CD4-positive, alpha-beta T cell treated with Interleukin-15 for 1 hour (primary cell): ENCODE results near the gene TMX2.
A peak's percentile ranks its signal among the peaks of the same experiment; 100 is the strongest.
"Not testable (repeated sequence)": the region's sequence is repeated elsewhere in the genome, so short reads cannot be mapped to it uniquely, and the experiment has no call there.

Experiments used
- DNase-seq: peaks from one replicate; pipeline ENCODE4 v3.0.0-alpha.2; 2020

TMX2 gene, protein sequence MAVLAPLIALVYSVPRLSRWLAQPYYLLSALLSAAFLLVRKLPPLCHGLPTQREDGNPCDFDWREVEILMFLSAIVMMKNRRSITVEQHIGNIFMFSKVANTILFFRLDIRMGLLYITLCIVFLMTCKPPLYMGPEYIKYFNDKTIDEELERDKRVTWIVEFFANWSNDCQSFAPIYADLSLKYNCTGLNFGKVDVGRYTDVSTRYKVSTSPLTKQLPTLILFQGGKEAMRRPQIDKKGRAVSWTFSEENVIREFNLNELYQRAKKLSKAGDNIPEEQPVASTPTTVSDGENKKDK

GRCh38 chr11:57712256-57713150, at the start of gene TMX2:
Gene TMX2 (plus strand): TSS chr11:57712593. CDS start chr11:57712619, 26 bp downstream.
- DNase-seq = peak; percentile 95

DNA sequence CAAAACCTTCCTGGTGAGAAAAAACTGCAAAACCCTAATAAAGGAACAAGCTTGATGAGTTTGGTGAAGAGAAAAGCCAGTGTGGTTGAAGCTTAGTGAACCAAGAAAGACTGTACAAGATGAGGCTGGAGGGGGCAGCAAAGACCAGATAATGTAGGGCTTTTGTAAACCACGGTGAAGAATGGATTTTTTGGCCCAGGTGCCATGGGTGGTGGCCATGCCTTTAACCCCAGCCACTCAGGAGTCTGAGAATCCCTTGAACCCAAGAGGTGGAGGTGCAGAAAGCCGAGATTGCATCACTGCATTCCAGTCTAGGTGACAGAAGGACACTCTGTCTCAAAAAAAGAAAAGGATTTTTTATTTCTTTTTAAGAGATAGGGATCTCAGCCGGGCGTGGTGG, 49.5 kb upstream of the TMX2 start:
- no peak for DNase-seq

DNA sequence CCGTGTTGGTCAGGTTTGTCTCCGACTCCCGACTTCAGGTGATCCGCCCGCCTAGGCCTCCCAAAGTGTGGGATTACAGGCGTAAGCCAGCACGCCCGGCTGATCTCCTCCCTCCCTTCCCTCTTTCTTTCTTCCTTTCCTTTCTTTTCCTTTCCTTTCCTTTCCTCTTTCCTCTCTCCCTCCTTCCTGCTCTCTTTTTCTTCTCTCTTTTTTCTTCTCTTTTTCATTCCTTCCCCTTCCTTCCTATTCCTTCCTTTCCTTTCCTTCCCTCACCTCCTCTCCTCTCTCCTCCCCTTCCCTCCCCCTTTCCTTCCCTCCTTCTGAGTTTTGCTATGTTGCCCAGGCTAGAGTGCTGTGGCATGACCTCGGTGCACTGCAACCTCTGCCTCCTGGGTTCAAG, 48.4 kb upstream of the TMX2 start:
- no peak for DNase-seq

- DNase-seq = peak; percentile 98
Measured at GRCh38 chr11:57667117-57667735, 45.2 kb upstream of the TMX2 start.

DNA sequence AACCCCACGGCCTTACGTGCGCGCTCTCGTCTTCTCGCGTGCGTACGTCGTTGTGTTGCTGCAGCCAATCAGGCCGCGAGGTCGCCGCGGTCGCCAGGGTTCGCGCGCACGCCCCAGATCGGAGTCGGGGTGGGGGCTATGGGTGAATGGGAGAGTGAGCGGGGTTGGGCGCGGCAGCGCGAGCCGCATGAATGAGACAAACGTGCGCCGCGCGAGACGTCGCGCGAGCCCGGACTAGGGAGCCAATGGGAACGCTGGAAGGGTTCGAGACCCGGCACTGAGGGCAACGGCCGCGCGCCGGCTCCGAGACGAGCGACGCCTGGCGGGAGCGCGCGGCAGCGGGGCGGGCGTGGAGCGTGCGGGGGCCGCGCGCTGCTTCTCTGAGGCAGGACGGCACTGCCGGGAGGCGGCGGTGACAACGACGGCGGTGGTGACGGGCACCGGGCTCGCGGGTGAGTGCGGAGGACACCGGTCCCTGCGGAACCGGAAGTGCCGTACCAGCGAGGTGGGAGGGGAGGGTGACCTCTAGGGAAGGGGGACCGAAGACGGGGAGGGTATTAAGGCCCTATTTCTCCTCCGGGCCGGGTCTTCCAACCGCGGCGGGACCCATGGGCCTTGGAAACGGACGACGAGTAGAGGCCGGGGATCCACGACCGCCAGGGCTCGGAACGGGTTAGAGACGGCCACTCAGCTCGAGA, 44.5 kb upstream of the TMX2 start, which contains the start of gene ZDHHC5:
Gene ZDHHC5 (plus strand): TSS at position 379 of the 698 bp plus-strand sequence. CDS start 4,977 bp downstream, outside the sequence.
- DNase-seq = peak; percentile 99

GRCh38 chr11:57668434-57668782, 44.0 kb upstream of the TMX2 start:
- no peak for DNase-seq

DNA sequence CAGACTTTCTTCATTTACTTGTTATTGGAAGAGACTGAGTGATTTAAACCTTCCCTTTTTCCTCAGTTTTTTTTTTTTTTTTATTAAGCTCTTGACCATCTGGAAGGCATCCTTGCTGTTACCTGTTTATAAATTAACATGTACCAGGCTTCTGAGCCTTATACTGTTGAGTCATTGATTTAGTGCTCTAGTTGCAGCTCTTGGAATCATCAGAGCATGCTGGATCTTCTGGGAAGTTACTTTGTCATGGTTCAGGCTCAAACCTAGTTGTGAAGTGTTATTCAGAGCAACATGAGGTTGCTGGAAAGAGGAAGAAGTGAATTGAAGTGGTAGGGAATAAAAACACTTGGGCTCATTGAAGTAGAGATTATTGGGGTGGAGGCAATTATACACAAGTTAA, 38.1 kb upstream of the TMX2 start:
- DNase-seq = no peak

- no peak for DNase-seq
Measured at GRCh38 chr11:57675176-57675941, 37.0 kb upstream of the TMX2 start.

DNA sequence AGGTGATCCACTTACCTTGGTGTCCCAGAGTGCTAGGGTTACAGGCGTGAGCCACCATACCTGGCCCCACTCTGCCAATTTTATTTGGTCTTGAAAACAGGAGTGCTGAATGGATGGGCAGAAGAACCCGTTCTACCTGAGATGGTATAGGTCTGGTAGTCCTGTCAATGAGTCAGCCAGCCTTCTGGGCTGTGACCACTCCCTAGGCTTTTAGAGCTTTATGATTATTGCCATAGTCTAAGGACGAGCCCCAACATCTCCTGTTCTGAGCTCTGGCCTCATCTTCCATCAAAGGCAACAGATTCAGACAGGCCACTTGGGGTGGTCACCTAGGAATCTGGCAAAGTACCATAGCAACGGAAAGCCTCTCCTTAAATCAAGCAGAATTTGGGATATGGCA, 33.0 kb upstream of the TMX2 start:
- no peak for DNase-seq

DNA sequence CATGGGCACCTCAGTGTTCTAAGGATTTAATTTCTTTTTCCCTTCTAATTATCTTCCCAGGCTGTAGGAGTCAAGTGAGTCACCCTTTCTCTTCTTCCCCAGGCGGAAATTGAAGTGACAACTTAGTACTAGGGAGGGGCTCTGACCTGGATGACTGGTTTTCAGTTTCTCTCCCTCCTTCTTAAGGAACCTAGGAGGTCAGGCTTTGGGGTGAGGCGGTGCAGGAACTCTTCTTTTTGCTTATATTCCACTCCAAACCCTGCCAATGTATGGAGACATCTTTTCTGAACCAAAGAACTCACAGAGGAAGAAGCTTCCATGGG, 31.9 kb upstream of the TMX2 start:
- no peak for DNase-seq

GRCh38 chr11:57681168-57681567, 31.2 kb upstream of the TMX2 start:
- no peak for DNase-seq

- DNase-seq = not testable (repeated sequence)
Measured at GRCh38 chr11:57690474-57690873, 21.9 kb upstream of the TMX2 start.

- no peak for DNase-seq
Measured at GRCh38 chr11:57698843-57699365, 13.5 kb upstream of the TMX2 start.

DNA sequence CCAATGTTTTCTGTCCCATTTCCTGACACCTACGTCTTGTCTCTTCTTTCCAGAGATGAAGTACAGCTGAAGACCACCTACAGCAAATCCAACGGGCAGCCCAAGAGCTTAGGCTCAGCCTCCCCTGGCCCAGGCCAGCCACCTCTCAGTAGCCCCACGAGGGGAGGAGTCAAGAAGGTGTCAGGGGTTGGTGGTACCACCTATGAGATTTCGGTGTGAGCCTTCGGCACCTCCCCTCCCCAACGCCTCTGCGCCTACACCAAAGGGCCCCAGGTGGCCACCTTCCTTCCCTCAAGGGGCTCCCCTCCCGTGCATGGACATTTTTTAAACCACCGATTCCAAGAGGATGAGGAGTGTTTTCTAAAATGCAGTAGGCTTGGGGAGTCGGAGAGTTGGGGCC, 12.6 kb upstream of the TMX2 start:
- no peak for DNase-seq

GRCh38 chr11:57700425-57700824, 12.0 kb upstream of the TMX2 start:
- DNase-seq = no peak

DNA sequence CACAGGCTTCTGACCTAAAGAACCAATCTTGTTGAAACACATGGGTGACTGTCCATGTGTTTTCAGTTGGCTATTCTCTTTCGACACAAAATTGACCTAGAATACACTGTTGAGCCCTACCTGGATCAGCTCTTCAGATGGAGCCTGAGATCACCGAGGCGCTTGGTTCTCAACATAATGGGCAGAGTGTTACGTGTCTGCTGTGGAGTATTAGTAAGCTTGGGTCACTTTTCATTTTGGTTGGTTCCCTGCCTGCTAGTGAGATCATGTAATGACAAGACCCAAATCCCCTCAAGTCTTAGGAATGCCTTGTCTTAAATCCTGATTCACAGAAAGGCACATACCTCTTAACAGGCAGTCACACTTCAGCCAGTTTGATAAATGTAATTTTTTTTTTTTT, 9.1 kb upstream of the TMX2 start:
- no peak for DNase-seq

DNA sequence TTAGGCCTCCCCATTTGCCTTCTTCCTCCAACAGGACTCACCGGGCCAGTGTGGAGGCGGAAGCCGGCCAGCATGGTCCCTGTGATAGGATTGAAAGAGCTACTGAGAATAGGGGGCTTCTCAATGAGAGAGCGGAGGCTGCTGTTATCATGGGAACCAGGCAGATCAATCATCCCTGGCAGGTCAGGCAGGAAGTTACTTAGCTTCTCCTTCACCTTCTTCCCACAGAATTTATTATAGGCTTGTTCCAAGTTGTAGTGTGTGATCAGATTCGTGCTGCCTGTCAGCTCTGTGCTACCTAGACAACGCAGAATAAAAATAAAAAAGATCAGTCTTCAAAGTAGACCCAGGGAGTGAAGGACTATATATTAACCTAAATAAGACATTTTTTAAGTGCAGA, 7.5 kb upstream of the TMX2 start:
- no peak for DNase-seq

DNA sequence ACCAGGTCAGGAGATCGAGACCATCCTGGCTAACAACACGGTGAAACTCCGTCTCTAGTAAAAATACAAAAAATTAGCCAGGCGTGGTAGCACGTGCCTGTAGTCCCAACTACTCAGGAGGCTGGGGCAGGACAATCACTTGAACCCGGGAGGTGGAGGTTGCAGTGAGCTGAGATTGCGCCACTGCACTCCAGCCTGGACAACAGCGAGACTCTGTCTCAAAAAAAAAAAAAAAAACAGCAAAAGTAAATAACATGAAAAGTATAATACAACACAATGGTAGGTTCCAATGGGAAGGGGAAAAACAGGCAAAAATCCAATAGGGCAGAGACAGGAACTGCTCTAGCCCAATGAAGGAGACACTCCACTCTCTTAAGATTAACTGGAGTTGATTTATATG, 7.0 kb upstream of the TMX2 start:
- DNase-seq = not testable (repeated sequence)

DNA sequence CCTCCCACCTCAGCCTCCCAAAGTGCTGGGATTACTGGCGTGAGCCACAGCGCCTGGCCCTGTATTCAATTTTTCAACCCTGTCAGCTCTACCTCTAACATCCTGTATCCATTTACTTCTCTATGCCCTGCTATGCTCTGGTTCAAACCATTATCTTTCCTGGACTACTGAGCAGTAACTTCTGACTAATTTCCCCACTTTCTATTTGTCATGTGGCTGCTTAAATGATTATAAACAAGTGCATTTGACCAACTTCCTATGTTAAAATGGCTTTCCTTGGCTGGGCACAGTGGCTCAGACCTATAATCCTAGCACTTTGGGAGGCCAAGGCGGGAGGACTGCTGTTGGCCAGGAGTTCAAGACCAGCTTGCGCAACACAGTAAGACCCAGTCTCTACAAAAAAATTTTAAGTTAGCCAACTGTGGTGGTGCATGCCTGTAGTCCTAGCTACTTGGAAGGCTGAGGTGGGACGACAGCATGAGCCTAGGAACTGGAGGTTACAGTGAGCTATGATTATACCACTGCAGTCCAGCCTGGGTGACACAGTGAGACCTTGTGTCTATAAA, 2.5 kb upstream of the TMX2 start:
- DNase-seq = no peak

DNA sequence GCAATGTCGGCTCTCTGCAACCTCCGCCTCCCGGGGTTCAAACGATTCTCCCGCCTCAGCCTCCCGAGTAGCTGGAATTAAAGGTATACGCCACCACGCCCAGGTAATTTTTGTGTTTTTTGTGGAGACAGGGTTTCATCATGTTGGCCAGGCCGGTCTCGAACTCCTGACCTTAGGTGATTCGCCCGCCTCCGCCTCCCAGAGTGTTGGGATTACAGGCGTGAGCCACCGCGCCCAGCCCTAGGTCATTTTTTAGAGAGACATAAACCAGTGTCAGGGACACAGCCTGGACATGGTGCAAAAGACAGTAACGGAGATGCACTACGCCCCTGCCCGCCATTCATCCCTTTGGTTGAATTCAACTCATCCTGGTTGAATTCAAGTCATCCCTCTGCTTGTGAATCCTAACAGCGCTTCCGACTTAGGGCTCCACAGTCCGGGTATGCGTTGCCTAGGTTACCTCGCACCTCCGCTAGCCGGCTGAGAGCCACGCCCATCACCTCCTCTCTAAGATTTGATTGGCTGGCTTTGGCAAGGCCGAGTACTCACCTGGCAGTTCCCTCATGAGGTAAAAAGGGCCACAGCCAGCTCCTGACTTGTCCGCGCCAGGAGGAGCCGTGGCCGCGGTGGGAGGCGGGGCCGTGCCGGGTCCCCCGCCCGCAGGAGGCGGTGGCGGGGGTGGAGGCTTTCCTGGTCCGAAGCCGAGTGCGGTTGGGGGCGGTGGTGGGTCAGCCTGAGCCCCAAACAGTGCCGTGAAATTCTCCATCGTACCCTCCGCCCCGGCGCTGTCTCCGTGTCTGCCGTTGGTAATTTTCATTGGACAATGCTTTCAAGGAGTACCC, 758 bp upstream of the TMX2 start, which contains the start of gene MED19:
Gene MED19 (minus strand): TSS at position 802 of the 842 bp plus-strand sequence. CDS start 36 bp downstream, at position 766.
- DNase-seq = peak; percentile 88

DNA sequence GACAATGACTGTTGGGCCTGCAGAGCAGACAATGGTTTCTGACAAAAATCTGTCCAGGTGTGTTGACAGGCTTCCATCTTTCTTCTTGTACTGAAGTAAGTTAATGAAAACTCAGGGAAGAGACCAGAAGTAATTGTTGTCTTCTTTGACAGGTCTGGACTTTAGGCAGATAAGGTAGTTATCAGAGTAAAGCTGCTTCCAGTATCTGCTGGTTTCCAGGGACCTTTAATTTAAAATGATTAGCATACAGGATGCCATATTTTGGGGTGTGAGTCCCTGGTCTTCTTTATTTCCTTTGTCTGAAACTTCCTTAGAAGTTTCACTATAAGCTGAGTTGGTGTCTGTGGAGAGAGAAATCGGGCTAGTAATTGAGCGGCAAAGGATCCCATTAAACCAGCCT, 1.4 kb downstream of the TMX2 start:
- no peak for DNase-seq
